ENCODE results near the gene BRINP1. TPM values are rescaled to one million over a fixed set of nuclear protein-coding genes. Genes with fewer than 3 reads are reported as not detected.

BRINP1 gene
- total RNA-seq, 1 experiment from 2014 or later = not detected

DNA sequence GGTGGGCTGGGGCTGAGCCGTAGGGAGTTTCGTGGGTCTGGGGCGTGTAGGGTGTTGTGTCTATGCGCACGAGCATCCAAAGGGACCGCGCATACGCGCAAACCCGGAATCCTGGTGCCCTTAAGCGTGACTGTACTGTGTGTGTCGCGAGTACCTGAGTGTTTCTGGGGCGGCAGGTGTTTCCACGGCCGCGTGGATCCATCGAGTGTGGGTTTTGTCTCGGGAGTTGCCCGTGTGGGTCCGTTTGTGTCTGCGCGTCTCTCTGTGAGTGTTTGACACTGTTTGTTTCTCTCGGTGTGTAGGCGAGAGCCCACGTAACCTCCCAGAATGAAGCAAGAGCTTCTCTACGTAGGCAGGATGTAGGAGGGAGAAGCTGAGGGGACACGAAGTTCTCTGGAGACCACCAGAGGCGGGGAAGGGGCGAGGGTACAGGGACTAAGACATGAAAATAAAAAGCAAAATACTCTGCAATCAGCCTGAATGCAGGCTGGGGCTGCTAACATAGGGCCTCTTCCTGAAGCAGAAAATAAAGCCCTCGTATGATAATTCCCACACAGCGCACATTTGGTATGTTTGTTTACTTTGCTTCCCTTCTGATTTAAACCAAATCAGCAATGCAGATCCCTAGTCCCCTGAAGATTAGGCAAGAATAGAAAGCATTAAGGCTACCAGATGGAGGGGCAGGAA is 588 bp upstream of the BRINP1 start:
- Histone ChIP-seq H3K4me3 (ENCODE audit: low read depth in 2 of 2, low read length in 2 of 2) (no peak overlapping the region), H3K9me3 (ENCODE audit: control insufficient read depth, insufficient read depth, low read depth, low read length) (no peaks in the 10 kb centered on the region), H3K27ac (ENCODE audit: low read length) (no peak overlapping the region), H3K27me3 (ENCODE audit: control insufficient read depth, insufficient read depth, low read length) (no peaks in the 10 kb centered on the region), H3K4me1 (ENCODE audit: control insufficient read depth, insufficient read depth, low read length) (no peaks in the 10 kb centered on the region), H3K36me3 (ENCODE audit: control insufficient read depth, insufficient read depth, low read length) (no peaks in the 10 kb centered on the region)
- no peak for ATAC-seq
- CTCF ChIA-PET = no interaction called here
- in situ Hi-C loops (cut with HindIII; ENCODE audit: low pct_unique_long_range_greater_than_20kb, low sequenced_read_pairs) (no loop called here), intact Hi-C loops (cut with micrococcal nuclease; ENCODE audit: unreplicated experiment) (loop anchor here (5.0 kb wide), 1 partner anchor 1588 kb away; no protein-coding TSS in a partner anchor)
- TF ChIP-seq REST (IDR thresholded peaks at IDR 0.05; ENCODE audit: insufficient read depth in 1 of 2, low read depth in 2 of 2, low read length in 1 of 2) = no peak
- TF ChIP-seq POLR2AphosphoS5 (IDR thresholded peaks at IDR 0.05; ENCODE audit: low read depth, low read length) = no peak
- TF ChIP-seq TCF7L2 (IDR thresholded peaks at IDR 0.05; ENCODE audit: low read depth, low read length) = no peak
- TF ChIP-seq SIN3A (IDR thresholded peaks at IDR 0.05; ENCODE audit: borderline replicate concordance, insufficient read depth, low read depth, low read length) = no peak
- TF ChIP-seq, protein P1, sequence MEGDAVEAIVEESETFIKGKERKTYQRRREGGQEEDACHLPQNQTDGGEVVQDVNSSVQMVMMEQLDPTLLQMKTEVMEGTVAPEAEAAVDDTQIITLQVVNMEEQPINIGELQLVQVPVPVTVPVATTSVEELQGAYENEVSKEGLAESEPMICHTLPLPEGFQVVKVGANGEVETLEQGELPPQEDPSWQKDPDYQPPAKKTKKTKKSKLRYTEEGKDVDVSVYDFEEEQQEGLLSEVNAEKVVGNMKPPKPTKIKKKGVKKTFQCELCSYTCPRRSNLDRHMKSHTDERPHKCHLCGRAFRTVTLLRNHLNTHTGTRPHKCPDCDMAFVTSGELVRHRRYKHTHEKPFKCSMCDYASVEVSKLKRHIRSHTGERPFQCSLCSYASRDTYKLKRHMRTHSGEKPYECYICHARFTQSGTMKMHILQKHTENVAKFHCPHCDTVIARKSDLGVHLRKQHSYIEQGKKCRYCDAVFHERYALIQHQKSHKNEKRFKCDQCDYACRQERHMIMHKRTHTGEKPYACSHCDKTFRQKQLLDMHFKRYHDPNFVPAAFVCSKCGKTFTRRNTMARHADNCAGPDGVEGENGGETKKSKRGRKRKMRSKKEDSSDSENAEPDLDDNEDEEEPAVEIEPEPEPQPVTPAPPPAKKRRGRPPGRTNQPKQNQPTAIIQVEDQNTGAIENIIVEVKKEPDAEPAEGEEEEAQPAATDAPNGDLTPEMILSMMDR (IDR thresholded peaks at IDR 0.05) = no peak
- BruUV-seq (replicated peaks) = no TSS peak
- no peak for DNase-seq (ENCODE audit: low read depth, low spot score)
- POLR2A ChIA-PET = no interaction called here

DNA sequence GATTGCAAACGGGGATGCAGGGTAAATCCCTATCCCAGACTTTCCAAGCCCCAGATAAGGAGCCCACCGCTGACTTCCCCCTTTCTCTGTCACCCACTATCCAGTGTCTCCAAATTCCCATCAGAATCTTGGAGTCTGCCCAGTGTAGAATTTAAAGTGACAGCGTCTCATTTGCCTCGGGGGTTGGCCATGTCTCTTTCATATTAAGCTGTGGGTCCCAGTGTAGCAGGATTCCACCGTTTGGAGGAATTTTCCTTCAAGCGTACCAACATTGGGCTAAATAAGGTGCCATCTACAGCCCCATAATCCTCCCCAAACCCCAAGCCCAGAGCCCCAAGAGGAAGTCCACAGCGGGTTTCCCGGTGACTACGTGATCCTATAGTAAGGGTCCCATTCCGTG is 1.1 kb downstream of the BRINP1 start:
- H3K9me3 ChIP-seq (ENCODE audit: control insufficient read depth, insufficient read depth, low read depth, low read length) = no peaks in the 10 kb centered on the region
- ATAC-seq (no peak), DNase-seq (ENCODE audit: low read depth, low spot score) (no peak)
- intact Hi-C loops (cut with micrococcal nuclease; ENCODE audit: unreplicated experiment) (loop anchor here (5.0 kb wide), 1 partner anchor 1586 kb away; no protein-coding TSS in a partner anchor), in situ Hi-C loops (cut with HindIII; ENCODE audit: low pct_unique_long_range_greater_than_20kb, low sequenced_read_pairs) (no loop called here)
- no peaks in the 10 kb centered on the region for H3K36me3 ChIP-seq (ENCODE audit: control insufficient read depth, insufficient read depth, low read length)
- H3K27ac ChIP-seq (ENCODE audit: low read length) = no peak overlapping the region
- no TSS peak for BruUV-seq (replicated peaks)
- POLR2A ChIA-PET = no interaction called here
- H3K4me1 ChIP-seq (ENCODE audit: control insufficient read depth, insufficient read depth, low read length) = no peaks in the 10 kb centered on the region
- CTCF ChIA-PET = no interaction called here
- H3K4me3 ChIP-seq (ENCODE audit: low read depth in 2 of 2, low read length in 2 of 2) = no peak overlapping the region
- no peaks in the 10 kb centered on the region for H3K27me3 ChIP-seq (ENCODE audit: control insufficient read depth, insufficient read depth, low read length)
- TF ChIP-seq SIN3A (IDR thresholded peaks at IDR 0.05; ENCODE audit: borderline replicate concordance, insufficient read depth, low read depth, low read length) (no peak), TCF7L2 (IDR thresholded peaks at IDR 0.05; ENCODE audit: low read depth, low read length) (no peak), POLR2AphosphoS5 (IDR thresholded peaks at IDR 0.05; ENCODE audit: low read depth, low read length) (no peak), REST (IDR thresholded peaks at IDR 0.05; ENCODE audit: insufficient read depth in 1 of 2, low read depth in 2 of 2, low read length in 1 of 2) (no peak)
- TF ChIP-seq, protein P1 (IDR thresholded peaks at IDR 0.05) = no peak

Data from Panc1 (cell line).